Cardiac muscle cell (in vitro differentiated cells and primary cell): ENCODE results near the gene PITPNM2. TPM values are rescaled to one million over a fixed set of nuclear protein-coding genes. Genes with fewer than 3 reads are reported as not detected.

Experiments
- DNase-seq, 2 donors: peaks; one replicate each; pipeline versions ENCODE4 v3.0.0 to v3.0.0-alpha.2; 2010 to 2017; ENCODE audit warnings: low read depth in 1 of 2, low spot score in 1 of 2
- H3K27ac ChIP-seq: fragments of 200-600 bp; sonication (generic); 2 replicates; pipeline ENCODE4 v1.5.1; 2016
- H3K27me3 ChIP-seq: fragments of 200-600 bp; sonication (generic); 2 replicates; pipeline ENCODE4 v1.6.0; 2016; ENCODE audit warnings: control low read depth
- H3K36me3 ChIP-seq: fragments of 200-600 bp; sonication (generic); 2 replicates; pipeline ENCODE4 v1.5.1; 2016; ENCODE audit warnings: control low read depth
- H3K4me1 ChIP-seq: fragments of 200-600 bp; sonication (generic); 2 replicates; pipeline ENCODE4 v1.8.1; 2017; ENCODE audit warnings: low read depth, mild to moderate bottlenecking, mixed run types
- H3K4me3 ChIP-seq: fragments of 200-600 bp; sonication (generic); 2 replicates; pipeline ENCODE4 v1.5.1; 2016; ENCODE audit warnings: mild to moderate bottlenecking
- H3K9me3 ChIP-seq: fragments of 200-600 bp; sonication (generic); 2 replicates; pipeline ENCODE4 v1.5.1; 2017; ENCODE audit warnings: low read depth, mild to moderate bottlenecking, control low read depth
- CTCF ChIP-seq: IDR thresholded peaks from 2 replicates; pipeline ENCODE4 v1.5.1; 2012; ENCODE audit warnings: low read depth, mild to moderate bottlenecking, low read length
- polyA plus RNA-seq: library from polyadenylated mRNA; unstranded; fragments of >200 nt; fragmentation: Nextera tagmentation; extraction: Ambion mirVana; gene quantifications from 2 replicates; pipeline ENCODE4 v1.2.1, GENCODE V29; 2016
- total RNA-seq: library from RNA; depleted of rRNA; stranded (reverse); fragments of >200 nt; gene quantifications from 2 replicates; pipeline ENCODE4 v1.2.3, GENCODE V29; 2016

The PITPNM2 gene
- total and polyA plus RNA-seq, 2 experiments from 2014 or later: 2.9 to 5.6 TPM

GRCh38 chr12:123127182-123127495 lies 23.8 kb downstream of the PITPNM2 start:
- H3K9me3 ChIP-seq: no peaks in the 10 kb centered on the region
- no peak for DNase-seq
- no peak overlapping the region for H3K4me3 ChIP-seq
- no peak for TF ChIP-seq CTCF
- H3K36me3 ChIP-seq: no peaks in the 10 kb centered on the region
- no peaks in the 10 kb centered on the region for H3K27me3 ChIP-seq
- H3K27ac ChIP-seq: no peak overlapping the region
- peaks cover 5% of the 10 kb centered on the region for H3K4me1 ChIP-seq

DNA sequence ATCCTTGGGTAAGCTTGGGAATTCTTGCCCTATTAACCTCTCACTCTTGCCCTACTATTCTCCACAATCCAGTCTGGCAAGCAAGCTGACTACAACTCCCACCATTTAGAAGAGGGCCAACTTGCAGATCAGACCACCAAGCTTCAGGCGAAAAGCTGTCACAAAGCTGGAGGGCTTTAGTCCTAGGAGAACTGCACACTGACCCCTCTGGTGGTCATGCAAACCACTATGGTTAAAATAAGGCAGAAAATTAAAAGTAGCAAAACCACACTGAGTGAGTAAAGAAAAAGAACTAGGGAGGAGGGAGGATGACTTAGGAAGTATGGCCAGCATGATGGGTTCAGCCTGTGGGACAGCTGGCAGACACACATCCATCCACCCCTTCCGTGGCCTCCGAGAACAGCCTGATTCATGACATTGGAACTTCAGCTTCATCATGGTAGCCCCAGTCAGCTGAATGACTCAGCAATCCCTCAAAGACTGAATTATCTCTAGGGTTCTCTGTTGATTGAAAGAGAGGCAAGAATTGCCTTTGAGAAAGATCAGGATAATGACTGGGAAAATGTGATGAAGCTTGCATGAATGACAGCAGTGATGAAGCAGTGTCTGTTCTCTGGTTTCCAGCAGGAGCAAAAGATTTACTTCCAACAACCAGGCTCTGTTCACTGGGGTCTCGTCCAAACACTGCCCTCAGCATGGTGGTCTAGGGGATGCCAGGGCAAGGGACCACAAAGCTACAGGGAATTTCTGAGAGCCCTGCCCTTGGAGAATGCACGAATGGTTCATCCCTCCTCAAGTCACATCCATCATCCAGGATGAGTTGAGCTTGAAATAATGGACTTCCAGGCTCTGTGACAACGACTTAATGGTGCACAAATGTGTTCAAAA lies 24.4 kb downstream of the PITPNM2 start:
- peak in 1 of 2 donors; percentile 97 for DNase-seq
- Histone ChIP-seq H3K36me3 (no peaks in the 10 kb centered on the region), H3K4me1 (peaks cover 5% of the 10 kb centered on the region), H3K4me3 (no peak overlapping the region), H3K9me3 (no peaks in the 10 kb centered on the region), H3K27ac (no peak overlapping the region), H3K27me3 (no peaks in the 10 kb centered on the region)
- peak; percentile 44 for TF ChIP-seq CTCF

- Histone ChIP-seq H3K9me3 (no peaks in the 10 kb centered on the region), H3K4me1 (peaks cover 5% of the 10 kb centered on the region), H3K27me3 (no peaks in the 10 kb centered on the region), H3K4me3 (no peak overlapping the region), H3K36me3 (no peaks in the 10 kb centered on the region), H3K27ac (no peak overlapping the region)
- no peak for TF ChIP-seq CTCF
- no peak for DNase-seq
Observed at GRCh38 chr12:123122626-123123025, 28.3 kb downstream of the PITPNM2 start.

GRCh38 chr12:123121670-123122069 lies 29.2 kb downstream of the PITPNM2 start:
- TF ChIP-seq CTCF: no peak
- no peaks in the 10 kb centered on the region for H3K9me3 ChIP-seq

GRCh38 chr12:123120452-123121166 lies 30.3 kb downstream of the PITPNM2 start:
- Histone ChIP-seq H3K9me3 (no peaks in the 10 kb centered on the region), H3K4me3 (no peak overlapping the region), H3K36me3 (no peaks in the 10 kb centered on the region), H3K27me3 (no peaks in the 10 kb centered on the region), H3K27ac (no peak overlapping the region), H3K4me1 (peaks cover 6% of the 10 kb centered on the region)
- DNase-seq: no peak
- TF ChIP-seq CTCF: no peak

More at GRCh38 chr12:123121670-123122069, 29.2 kb downstream of the PITPNM2 start:
- no peaks in the 10 kb centered on the region for H3K27me3 ChIP-seq
- H3K4me3 ChIP-seq: no peak overlapping the region
- no peaks in the 10 kb centered on the region for H3K36me3 ChIP-seq
- no peak for DNase-seq
- peaks cover 5% of the 10 kb centered on the region for H3K4me1 ChIP-seq
- no peak overlapping the region for H3K27ac ChIP-seq
